ENCODE results near the gene POMGNT1. TPM values are rescaled to one million over a fixed set of nuclear protein-coding genes. Genes with fewer than 3 reads are reported as not detected.
"Not testable (repeated sequence)": the region's sequence is repeated elsewhere in the genome, so short reads cannot be mapped to it uniquely, and the experiment has no call there.

Gene POMGNT1
- 20.6 TPM for polyA plus RNA-seq (2012; ENCODE audit: low read depth, missing spikeins)

DNA sequence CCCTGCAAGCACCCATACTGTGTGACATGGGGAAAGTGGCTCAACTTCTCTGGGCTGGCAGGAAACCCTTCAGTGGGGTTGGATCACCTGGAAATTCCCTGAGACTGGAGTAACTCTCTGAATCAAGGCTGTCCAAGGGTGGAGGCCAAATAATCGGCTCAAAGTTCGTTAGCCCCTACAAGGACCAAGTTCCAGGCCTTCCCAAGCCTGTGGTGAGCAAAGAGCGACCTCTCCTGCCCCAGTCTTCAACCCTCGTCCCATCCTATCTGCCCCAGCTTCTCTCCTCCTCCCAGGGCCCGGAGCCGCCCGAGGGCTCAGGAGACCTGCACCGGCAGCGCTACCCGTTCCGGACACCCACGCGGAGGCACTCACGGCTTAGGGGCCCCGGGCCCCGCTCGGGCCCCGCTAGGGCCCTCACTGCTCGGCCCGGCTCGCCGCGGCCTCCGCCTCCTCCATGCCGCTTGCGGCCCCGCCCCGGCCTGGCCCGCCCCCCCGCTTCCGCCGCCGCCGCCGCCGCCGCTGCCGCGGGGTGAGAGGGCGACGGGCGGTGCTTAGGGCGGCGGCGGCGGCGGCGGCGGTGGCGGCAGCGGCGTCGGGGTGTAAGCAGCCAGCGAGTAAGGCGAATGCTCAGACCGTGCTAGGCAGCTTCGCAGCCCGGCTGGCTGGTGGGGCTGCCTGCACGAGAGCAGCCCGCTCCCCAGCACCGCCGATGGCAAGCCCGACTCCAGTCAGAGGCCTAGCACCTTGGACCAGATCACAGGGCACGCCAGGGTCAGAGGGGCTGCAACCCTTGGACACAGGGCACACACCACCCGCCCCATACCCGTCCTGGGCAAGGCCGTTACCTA, at the start of gene POMGNT1:
Gene POMGNT1, minus strand, starts transcription at position 471 of the 848 bp plus-strand sequence. CDS start 613 bp downstream, outside the sequence.
- DNase-seq (ENCODE audit: insufficient read length, low spot score) (peak; percentile 98), FAIRE-seq (peak; percentile 82)
- TF ChIP-seq SPI1 (IDR thresholded peaks at IDR 0.05; ENCODE audit: low read depth, low read length) (no peak), POLR2AphosphoS5 (IDR thresholded peaks at IDR 0.05; ENCODE audit: low read depth, low read length) (0 out of 2 replicates have a peak, but pooled peaks have one; percentile 29), POU2F2 (IDR thresholded peaks at IDR 0.05; ENCODE audit: low read depth, low read length) (no peak), POLR2A (IDR thresholded peaks at IDR 0.05; ENCODE audit: low read depth, low read length) (peak; percentile 85), PAX5 (IDR thresholded peaks at IDR 0.05; ENCODE audit: insufficient read depth, low read length, severe bottlenecking) (no peak)

DNA sequence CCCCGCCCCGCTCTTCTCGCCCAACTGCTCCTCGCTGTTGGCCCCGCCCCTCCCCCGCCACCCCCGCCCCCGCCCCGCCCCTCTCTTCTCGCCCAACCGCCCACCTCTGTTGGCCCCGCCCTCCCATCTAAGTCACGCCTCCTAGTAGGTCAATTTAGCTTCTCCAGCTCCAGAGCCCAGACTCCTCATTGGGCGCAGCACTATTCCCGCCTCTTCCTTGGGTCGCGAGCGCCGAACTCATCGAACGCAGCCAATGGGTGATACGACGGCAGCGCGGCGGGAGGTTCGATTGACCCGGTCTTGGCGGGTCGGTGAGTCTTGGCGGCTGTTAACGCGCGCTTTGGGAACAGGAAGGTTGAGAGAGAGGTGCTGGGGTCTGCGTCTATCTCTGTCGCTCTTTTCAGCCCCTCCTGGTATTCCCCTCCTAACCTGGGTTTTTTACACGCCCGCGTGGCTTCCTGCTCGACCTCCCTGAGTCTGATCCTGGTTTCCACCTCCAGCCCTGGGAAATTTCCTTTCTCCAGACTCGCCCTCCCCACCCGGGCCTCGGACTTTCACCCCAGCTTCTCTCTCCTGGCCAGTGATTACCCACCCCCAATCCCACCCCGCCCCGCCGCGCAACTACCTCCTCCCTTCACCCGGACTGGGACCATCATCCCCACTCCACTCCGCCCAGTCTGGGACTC, 49.3 kb upstream of the POMGNT1 start, which contains the start of gene RAD54L:
Gene RAD54L, plus strand, starts transcription at position 328 of the 686 bp plus-strand sequence. CDS start 643 bp downstream, outside the sequence.
- FAIRE-seq (peak; percentile 96), DNase-seq (ENCODE audit: insufficient read length, low spot score) (peak; percentile 90)
- TF ChIP-seq POLR2A (IDR thresholded peaks at IDR 0.05; ENCODE audit: low read depth, low read length) (peak; percentile 74), POLR2AphosphoS5 (IDR thresholded peaks at IDR 0.05; ENCODE audit: low read depth, low read length) (no peak; the same call in 1 of the 2 replicates), POU2F2 (IDR thresholded peaks at IDR 0.05; ENCODE audit: low read depth, low read length) (peak; percentile 81), TAF1 (IDR thresholded peaks at IDR 0.05; ENCODE audit: low read depth, low read length) (peak; percentile 68), PAX5 (IDR thresholded peaks at IDR 0.05; ENCODE audit: insufficient read depth, low read length, severe bottlenecking) (no peak)

GRCh38 chr1:46246548-46247435, 48.6 kb upstream of the POMGNT1 start:
- FAIRE-seq (peak; percentile 31), DNase-seq (ENCODE audit: insufficient read length, low spot score) (peak; percentile 89)
- TF ChIP-seq POU2F2 (IDR thresholded peaks at IDR 0.05; ENCODE audit: low read depth, low read length): no peak
- TF ChIP-seq POLR2A (IDR thresholded peaks at IDR 0.05; ENCODE audit: low read depth, low read length): no peak
- TF ChIP-seq TAF1 (IDR thresholded peaks at IDR 0.05; ENCODE audit: low read depth, low read length): no peak
- TF ChIP-seq PAX5 (IDR thresholded peaks at IDR 0.05; ENCODE audit: insufficient read depth, low read length, severe bottlenecking): no peak
- TF ChIP-seq POLR2AphosphoS5 (IDR thresholded peaks at IDR 0.05; ENCODE audit: low read depth, low read length): no peak
- TF ChIP-seq SPI1 (IDR thresholded peaks at IDR 0.05; ENCODE audit: low read depth, low read length): no peak

GRCh38 chr1:46246136-46246535, 47.9 kb upstream of the POMGNT1 start:
- not testable (repeated sequence) for FAIRE-seq; DNase-seq (ENCODE audit: insufficient read length, low spot score)

DNA sequence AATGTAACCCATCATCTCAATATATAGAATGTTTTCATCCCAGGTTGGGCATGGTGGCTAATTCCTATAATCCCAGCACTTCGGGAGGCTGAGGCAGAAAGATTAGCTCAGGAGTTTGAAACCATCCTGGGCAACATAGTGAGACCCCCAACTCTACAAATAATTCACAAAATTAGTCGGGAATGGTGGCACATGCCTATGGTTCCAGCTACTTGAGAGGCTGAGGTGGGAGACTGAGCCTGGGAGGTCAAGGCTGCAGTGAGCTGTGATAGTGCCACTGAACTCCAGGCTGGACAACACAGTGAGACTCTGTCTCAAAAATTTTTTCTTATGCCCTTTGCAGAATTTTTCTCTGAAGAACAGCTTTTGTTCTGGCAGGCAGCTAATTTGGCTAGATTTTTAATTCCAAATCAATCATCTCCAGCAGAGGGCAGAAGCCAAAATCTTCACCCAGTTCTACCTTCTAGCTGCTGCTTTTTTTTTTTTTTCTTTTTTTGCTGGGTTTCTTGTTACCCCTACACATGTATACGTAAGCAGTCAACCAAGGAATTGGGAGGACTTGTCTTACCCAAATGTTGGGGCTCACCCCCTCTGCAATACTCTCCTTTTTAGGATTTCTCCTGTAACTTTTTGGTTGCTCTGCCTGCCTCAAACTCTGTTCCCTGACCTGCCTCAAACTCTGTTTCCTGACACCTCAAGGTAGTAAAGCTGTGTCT, 46.6 kb upstream of the POMGNT1 start:
- FAIRE-seq (no peak), DNase-seq (ENCODE audit: insufficient read length, low spot score) (peak; percentile 38)
- TF ChIP-seq SPI1 (IDR thresholded peaks at IDR 0.05; ENCODE audit: low read depth, low read length) (no peak), TAF1 (IDR thresholded peaks at IDR 0.05; ENCODE audit: low read depth, low read length) (no peak), POU2F2 (IDR thresholded peaks at IDR 0.05; ENCODE audit: low read depth, low read length) (no peak), PAX5 (IDR thresholded peaks at IDR 0.05; ENCODE audit: insufficient read depth, low read length, severe bottlenecking) (no peak), POLR2AphosphoS5 (IDR thresholded peaks at IDR 0.05; ENCODE audit: low read depth, low read length) (no peak), POLR2A (IDR thresholded peaks at IDR 0.05; ENCODE audit: low read depth, low read length) (no peak)

GRCh38 chr1:46243831-46244230, 45.6 kb upstream of the POMGNT1 start:
- FAIRE-seq; DNase-seq (ENCODE audit: insufficient read length, low spot score): not testable (repeated sequence)

GRCh38 chr1:46242918-46243317, 44.7 kb upstream of the POMGNT1 start:
- TF ChIP-seq PAX5 (IDR thresholded peaks at IDR 0.05; ENCODE audit: insufficient read depth, low read length, severe bottlenecking) (no peak), TAF1 (IDR thresholded peaks at IDR 0.05; ENCODE audit: low read depth, low read length) (no peak), POLR2A (IDR thresholded peaks at IDR 0.05; ENCODE audit: low read depth, low read length) (no peak), SPI1 (IDR thresholded peaks at IDR 0.05; ENCODE audit: low read depth, low read length) (no peak)
- no peak for FAIRE-seq
- DNase-seq (ENCODE audit: insufficient read length, low spot score): no peak

DNA sequence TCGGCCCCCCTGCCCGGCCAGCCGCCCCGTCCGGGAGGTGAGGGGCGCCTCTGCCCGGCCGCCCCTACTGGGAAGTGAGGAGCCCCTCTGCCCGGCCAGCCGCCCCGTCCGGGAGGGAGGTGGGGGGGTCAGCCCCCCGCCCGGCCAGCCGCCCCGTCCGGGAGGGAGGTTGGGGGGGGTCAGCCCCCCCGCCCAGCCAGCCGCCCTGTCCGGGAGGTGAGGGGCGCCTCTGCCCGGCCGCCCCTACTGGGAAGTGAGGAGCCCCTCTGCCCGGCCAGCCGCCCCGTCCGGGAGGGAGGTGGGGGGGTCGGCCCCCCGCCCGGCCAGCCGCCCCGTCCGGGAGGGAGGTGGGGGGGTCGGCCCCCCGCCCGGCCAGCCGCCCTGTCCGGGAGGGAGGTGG, 43.5 kb upstream of the POMGNT1 start:
- DNase-seq (ENCODE audit: insufficient read length, low spot score); FAIRE-seq: not testable (repeated sequence)

DNA sequence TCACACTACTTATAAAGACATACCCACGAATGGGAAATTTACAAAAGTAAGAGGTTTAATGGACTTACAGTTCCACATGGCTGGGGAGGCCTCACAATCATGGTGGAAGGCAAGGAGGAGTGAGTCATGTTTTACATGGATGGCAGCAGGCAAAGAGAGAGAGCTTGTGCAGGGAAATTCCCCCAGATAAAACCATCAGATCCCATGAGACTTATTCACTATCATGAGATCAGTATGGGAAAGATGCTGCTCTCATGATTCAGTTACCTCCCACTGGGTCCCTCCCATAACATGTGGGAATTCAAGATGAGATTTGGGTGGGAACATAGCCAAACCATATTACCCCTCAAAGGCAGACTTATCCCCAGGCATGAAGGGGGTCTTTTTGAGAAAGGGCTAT, 40.6 kb upstream of the POMGNT1 start:
- DNase-seq (ENCODE audit: insufficient read length, low spot score); FAIRE-seq: not testable (repeated sequence)
